GM20000 (cell line): ENCODE results near the gene EFNA5.

Experiments
- DNase-seq: peaks from one replicate; pipeline ENCODE4 v3.0.0; 2012; ENCODE audit warnings: low spot score
- TF ChIP-seq, protein P1 (sequence below): IDR thresholded peaks from 2 replicates; pipeline ENCODE4 v1.5.1; 2012; ENCODE audit warnings: mild to moderate bottlenecking, control low read depth; ENCODE audit errors: extremely low read depth, missing control alignments

EFNA5 gene

DNA sequence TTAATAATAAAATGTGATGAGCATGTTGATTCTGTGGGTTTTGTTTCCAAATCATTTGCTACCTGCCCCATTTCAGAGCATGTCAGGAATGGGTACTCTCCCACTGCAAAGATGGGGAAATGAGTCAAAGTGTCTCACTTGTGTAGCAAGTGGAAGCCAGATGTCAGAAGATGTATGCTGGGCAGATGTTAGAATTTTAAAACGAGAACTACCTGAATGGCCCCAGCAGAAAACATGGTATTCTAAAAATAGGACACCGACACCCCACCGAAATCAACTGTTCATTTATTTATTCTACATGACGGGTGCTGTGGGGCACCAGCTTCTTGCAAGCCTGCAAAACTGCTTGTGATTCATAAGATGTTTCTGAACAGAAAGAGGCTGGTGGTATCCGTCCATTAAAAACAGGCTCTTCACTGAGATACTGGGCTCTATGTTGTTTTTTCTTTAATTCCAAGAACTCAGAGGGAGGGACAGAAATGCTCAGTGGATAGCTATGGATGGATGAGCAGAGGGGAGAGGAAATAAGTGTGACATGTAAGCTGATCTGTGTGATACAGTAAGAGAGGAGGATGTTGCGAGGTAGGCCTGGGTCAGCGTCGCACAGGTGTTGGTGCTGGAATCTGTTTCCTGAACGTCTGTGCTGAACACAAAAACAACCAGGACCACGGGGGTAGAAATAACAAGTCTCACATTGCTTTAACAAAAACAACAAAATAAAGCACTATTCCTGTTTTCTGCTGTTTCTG, 157.2 kb downstream of the EFNA5 start:
- DNase-seq, result no peak
- TF ChIP-seq, protein P1, sequence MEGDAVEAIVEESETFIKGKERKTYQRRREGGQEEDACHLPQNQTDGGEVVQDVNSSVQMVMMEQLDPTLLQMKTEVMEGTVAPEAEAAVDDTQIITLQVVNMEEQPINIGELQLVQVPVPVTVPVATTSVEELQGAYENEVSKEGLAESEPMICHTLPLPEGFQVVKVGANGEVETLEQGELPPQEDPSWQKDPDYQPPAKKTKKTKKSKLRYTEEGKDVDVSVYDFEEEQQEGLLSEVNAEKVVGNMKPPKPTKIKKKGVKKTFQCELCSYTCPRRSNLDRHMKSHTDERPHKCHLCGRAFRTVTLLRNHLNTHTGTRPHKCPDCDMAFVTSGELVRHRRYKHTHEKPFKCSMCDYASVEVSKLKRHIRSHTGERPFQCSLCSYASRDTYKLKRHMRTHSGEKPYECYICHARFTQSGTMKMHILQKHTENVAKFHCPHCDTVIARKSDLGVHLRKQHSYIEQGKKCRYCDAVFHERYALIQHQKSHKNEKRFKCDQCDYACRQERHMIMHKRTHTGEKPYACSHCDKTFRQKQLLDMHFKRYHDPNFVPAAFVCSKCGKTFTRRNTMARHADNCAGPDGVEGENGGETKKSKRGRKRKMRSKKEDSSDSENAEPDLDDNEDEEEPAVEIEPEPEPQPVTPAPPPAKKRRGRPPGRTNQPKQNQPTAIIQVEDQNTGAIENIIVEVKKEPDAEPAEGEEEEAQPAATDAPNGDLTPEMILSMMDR, result no peak

DNA sequence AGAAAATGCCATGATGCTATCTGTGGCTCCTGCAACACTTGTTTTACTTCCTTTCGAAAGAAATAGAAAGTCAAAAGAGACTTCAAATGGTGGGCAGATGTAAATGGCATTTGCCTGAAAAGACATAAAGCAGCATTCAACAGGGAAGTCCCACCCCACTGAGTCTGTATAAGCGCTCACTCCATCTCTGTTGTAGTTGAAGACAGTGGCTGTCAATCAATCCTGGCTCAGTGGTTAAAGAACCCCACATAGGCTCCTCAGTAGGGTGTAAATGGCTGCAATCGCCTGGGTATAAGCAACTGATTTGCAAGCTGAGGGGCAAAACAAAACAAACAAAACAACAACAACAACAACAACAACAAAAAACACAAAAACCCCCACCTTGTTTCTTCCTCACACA, 158.7 kb downstream of the EFNA5 start:
- no peak for DNase-seq
- TF ChIP-seq, protein P1, result no peak

- TF ChIP-seq, protein P1, result no peak
- DNase-seq, result no peak
Observed at GRCh38 chr5:107510125-107510524, 160.6 kb downstream of the EFNA5 start.

GRCh38 chr5:107508097-107508496, 162.6 kb downstream of the EFNA5 start:
- no peak for DNase-seq
- TF ChIP-seq, protein P1, result no peak

DNA sequence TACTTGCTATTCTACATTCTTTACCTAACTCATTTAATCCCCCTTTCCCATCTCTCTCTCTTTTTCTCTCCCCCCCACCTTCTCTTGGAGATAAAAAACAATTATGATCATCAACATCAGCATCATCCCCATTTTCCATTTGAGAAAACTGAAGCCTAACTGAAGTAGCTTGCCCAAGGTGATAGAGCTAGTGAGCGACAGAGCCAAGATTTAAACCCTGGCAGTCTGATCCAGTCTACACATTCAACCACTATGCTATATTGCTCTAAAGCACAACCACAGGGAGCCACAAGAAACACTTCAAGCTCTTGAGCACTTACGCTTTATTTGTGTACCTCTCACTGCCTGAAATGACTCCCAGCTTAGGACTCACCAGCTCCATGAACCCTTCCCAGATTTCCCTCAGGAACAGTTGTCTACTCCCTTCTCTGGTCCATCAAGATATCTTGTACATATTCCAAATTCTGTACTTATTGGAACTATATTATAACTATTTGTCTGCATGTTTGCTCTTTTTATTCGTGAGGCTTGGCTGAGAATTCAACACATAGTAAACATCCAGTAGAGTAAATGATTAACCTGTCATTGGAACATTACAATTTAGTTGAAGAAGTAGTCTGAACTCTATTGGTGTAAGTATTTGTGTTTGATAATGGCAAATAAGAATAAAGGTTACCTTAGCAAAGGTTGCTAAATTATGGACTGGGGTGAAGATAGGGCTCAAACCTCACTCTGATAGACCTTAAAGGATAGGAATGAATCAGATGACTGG, 164.8 kb downstream of the EFNA5 start:
- DNase-seq, result no peak
- TF ChIP-seq, protein P1, result no peak

DNA sequence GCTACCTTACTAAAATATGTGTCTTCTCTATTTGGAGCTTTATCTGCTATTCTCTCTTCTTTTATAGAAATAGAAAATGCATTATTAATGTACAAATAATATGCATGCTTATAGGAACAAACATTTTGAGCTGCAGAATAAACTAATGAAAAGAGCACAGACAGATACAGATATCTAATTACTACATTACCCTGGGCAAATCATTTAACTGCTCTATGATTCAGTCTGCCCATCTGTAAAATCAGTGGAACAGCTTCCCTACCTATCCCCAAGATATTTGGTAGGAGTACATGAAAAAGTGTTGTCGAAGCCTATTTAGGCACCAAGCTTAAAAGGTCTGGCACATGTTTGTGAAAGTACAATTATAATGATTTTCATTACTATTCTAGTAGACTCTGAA, 166.3 kb downstream of the EFNA5 start:
- DNase-seq, result no peak
- TF ChIP-seq, protein P1, result no peak

- no peak for DNase-seq
- TF ChIP-seq, protein P1, result no peak
Observed at GRCh38 chr5:107502676-107503060, 168.1 kb downstream of the EFNA5 start.
